ENCODE data around the gene IFITM10.
"Not testable (repeated sequence)": the region's sequence is repeated elsewhere in the genome, so short reads cannot be mapped to it uniquely, and the experiment has no call there.

DNA sequence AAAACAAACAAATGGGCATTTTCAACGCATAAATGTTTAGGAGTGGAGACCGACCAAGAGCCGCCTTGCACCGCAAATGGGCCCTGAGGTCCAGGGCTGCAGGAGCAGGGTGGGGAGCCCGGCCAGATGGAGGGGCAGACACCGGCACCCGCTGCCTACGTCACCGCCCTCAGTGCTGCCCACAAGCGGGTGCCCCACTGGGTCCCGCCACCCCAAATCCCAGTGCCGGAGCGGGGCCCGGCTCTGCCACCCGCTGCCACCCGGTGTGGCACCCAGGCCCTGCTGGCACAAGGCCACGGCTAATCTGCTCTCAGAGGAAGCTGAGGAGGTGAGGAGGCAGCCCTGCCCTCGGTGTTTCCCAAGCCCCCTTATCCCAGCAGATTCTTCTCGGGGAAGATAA lies 67.2 kb downstream of the IFITM10 start:
- TF ChIP-seq, protein P1, sequence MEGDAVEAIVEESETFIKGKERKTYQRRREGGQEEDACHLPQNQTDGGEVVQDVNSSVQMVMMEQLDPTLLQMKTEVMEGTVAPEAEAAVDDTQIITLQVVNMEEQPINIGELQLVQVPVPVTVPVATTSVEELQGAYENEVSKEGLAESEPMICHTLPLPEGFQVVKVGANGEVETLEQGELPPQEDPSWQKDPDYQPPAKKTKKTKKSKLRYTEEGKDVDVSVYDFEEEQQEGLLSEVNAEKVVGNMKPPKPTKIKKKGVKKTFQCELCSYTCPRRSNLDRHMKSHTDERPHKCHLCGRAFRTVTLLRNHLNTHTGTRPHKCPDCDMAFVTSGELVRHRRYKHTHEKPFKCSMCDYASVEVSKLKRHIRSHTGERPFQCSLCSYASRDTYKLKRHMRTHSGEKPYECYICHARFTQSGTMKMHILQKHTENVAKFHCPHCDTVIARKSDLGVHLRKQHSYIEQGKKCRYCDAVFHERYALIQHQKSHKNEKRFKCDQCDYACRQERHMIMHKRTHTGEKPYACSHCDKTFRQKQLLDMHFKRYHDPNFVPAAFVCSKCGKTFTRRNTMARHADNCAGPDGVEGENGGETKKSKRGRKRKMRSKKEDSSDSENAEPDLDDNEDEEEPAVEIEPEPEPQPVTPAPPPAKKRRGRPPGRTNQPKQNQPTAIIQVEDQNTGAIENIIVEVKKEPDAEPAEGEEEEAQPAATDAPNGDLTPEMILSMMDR (IDR thresholded peaks at IDR 0.05), result not testable (repeated sequence)
- not testable (repeated sequence) for TF ChIP-seq EZH2 (IDR thresholded peaks at IDR 0.05; ENCODE audit: borderline replicate concordance, insufficient read depth, low read depth, low read length, poor library complexity, severe bottlenecking)

Measured in B cell (primary cell).